ENCODE data around the gene TH. TPM values are rescaled to one million over a fixed set of nuclear protein-coding genes. Genes with fewer than 3 reads are reported as not detected.

The TH gene
- total and polyA plus RNA-seq, 2 of the 8 experiments (the other 6 are each of a cell fraction or from before 2014, with no cell fraction given), result 0.09 TPM; not detected in 1

DNA sequence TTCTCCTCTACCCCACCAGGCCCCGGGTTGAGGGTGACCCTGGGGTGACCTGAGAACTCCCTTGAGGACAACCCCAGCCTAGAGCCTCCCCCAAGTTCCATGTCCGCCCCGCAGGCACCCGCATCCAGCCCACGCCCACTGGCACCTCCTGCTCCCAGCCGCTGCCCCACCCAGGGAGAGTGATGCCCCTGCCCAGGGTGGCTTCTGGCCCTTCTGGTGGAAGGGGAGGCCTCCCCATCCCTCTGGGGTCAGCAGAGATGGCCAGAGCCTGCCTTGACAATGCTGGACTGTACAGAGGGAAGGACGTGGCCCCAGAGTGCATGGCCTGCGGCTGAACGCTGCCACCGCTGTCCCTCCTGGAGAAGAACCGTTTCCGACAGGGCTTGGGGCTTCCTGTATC, 1.1 kb upstream of the TH start (continued):
- TF ChIP-seq CTBP2 (IDR thresholded peaks at IDR 0.05; ENCODE audit: borderline replicate concordance, insufficient read depth, insufficient read length, low read length) (no peak), RFX5 (IDR thresholded peaks at IDR 0.05; ENCODE audit: borderline replicate concordance, low read depth, low read length) (no peak), TEAD4 (IDR thresholded peaks at IDR 0.05; ENCODE audit: low read depth, low read length) (no peak), POU5F1 (IDR thresholded peaks at IDR 0.05; ENCODE audit: low read depth, low read length) (no peak), CBX5 (IDR thresholded peaks at IDR 0.05; ENCODE audit: low read depth, low read length) (no peak)
